Neural progenitor cell (in vitro differentiated cells): ENCODE data around the gene NPTN. TPM values are rescaled to one million over a fixed set of nuclear protein-coding genes. Genes with fewer than 3 reads are reported as not detected.

Experiments used
- DNase-seq: peaks from one replicate; pipeline ENCODE4 v3.0.0-alpha.2; 2016; ENCODE audit warnings: low spot score
- H2AFZ ChIP-seq: fragments of 200-600 bp; sonication (generic); replicated peaks from 2 replicates; pipeline ENCODE4 v1.6.1; 2016; ENCODE audit warnings: antibody characterized with exemption
- H3F3A ChIP-seq: fragments of 200-600 bp; sonication (generic); 2 replicates; pipeline ENCODE4 v1.6.1; 2016; ENCODE audit warnings: antibody characterized with exemption, low read depth
- H3K27ac ChIP-seq: fragments of 200-600 bp; sonication (generic); 2 replicates; pipeline ENCODE4 v1.5.1; 2016; ENCODE audit warnings: mild to moderate bottlenecking
- H3K27me3 ChIP-seq: fragments of 200-600 bp; sonication (generic); 2 replicates; pipeline ENCODE4 v1.6.1; 2016; ENCODE audit warnings: mild to moderate bottlenecking, moderate library complexity
- H3K36me3 ChIP-seq: fragments of 200-600 bp; sonication (generic); 2 replicates; pipeline ENCODE4 v1.5.1; 2016
- H3K4me1 ChIP-seq: fragments of 200-600 bp; sonication (generic); 2 replicates; pipeline ENCODE4 v1.6.1; 2016; ENCODE audit warnings: mixed run types
- H3K4me2 ChIP-seq: fragments of 200-600 bp; sonication (generic); 2 replicates; pipeline ENCODE4 v1.6.1; 2016
- H3K4me3 ChIP-seq: fragments of 200-600 bp; sonication (generic); 2 replicates; pipeline ENCODE4 v1.5.1; 2016
- H3K79me2 ChIP-seq: fragments of 200-600 bp; sonication (generic); 2 replicates; pipeline ENCODE4 v1.6.1; 2016; ENCODE audit warnings: low read depth
- H3K9ac ChIP-seq: fragments of 200-600 bp; sonication (generic); 2 replicates; pipeline ENCODE4 v1.6.1; 2016
- H3K9me3 ChIP-seq: fragments of 200-600 bp; sonication (generic); 2 replicates; pipeline ENCODE4 v1.5.1; 2016; ENCODE audit warnings: low read depth
- H4K20me1 ChIP-seq: fragments of 200-600 bp; sonication (generic); 2 replicates; pipeline ENCODE4 v1.6.1; 2016; ENCODE audit warnings: low read depth
- H3K27ac Mint-ChIP-seq: 3 replicates; pipeline ENCODE4 v1.8.0; 2021; ENCODE audit warnings: mixed read lengths
- H3K27me3 Mint-ChIP-seq: 2 replicates; pipeline ENCODE4 v1.8.0; 2022; ENCODE audit warnings: low read depth, mild to moderate bottlenecking, inconsistent platforms, moderate library complexity, mixed read lengths; ENCODE audit not compliant: insufficient read depth
- H3K36me3 Mint-ChIP-seq: 3 replicates; pipeline ENCODE4 v1.8.0; 2021; ENCODE audit warnings: mixed read lengths
- H3K4me1 Mint-ChIP-seq: 3 replicates; pipeline ENCODE4 v1.8.0; 2021; ENCODE audit warnings: mixed read lengths
- H3K4me3 Mint-ChIP-seq: 3 replicates; pipeline ENCODE4 v1.8.0; 2021; ENCODE audit warnings: mild to moderate bottlenecking, moderate library complexity, mixed read lengths
- H3K9me3 Mint-ChIP-seq: 3 replicates; pipeline ENCODE4 v1.8.0; 2020; ENCODE audit warnings: mixed read lengths
- EZH2 ChIP-seq: fragments of 200-600 bp; sonication (generic); IDR thresholded peaks from 2 replicates; pipeline ENCODE4 v1.6.1; 2017; ENCODE audit warnings: antibody characterized with exemption, mild to moderate bottlenecking, moderate library complexity
- EZH2phosphoT487 ChIP-seq: fragments of 200-600 bp; sonication (generic); IDR thresholded peaks from 2 replicates; pipeline ENCODE4 v1.6.1; 2017; ENCODE audit warnings: antibody characterized with exemption
- total RNA-seq: library from RNA; depleted of rRNA; stranded (reverse); fragments of >200 nt; gene quantifications from 2 replicates; pipeline ENCODE4 v1.2.3, GENCODE V29; 2015; ENCODE audit warnings: low replicate concordance
- TF ChIP-seq, protein P1 (sequence below): fragments of 200-600 bp; sonication (generic); IDR thresholded peaks from 2 replicates; pipeline ENCODE4 v1.5.1; 2017; ENCODE audit warnings: antibody characterized with exemption, mild to moderate bottlenecking

NPTN gene
- total RNA-seq, 1 donor from 2014 or later = 110 TPM

DNA sequence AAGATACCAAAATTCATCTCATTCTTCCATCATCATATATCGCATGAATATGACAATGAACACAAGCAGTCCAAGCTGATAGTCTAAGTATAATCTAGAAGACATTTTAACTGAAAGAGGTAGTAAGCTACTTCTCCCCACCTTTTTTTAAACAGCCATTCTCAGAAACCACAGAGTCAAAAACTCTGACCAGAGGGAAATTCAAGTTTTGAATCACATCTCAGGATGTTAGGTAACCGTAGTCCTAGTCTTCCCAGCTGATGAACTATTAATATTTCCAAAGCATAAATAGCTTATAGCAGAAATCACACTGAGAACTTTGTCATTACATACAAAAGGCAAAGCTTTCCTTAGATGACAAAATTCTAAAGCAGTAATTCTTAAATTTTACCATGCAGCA lies 25.8 kb downstream of the NPTN start:
- peaks cover 39% of the 10 kb centered on the region for H3K4me1 ChIP-seq
- H3K27ac ChIP-seq = no peak overlapping the region
- no peak for TF ChIP-seq EZH2phosphoT487
- no peak for TF ChIP-seq EZH2
- TF ChIP-seq, protein P1, sequence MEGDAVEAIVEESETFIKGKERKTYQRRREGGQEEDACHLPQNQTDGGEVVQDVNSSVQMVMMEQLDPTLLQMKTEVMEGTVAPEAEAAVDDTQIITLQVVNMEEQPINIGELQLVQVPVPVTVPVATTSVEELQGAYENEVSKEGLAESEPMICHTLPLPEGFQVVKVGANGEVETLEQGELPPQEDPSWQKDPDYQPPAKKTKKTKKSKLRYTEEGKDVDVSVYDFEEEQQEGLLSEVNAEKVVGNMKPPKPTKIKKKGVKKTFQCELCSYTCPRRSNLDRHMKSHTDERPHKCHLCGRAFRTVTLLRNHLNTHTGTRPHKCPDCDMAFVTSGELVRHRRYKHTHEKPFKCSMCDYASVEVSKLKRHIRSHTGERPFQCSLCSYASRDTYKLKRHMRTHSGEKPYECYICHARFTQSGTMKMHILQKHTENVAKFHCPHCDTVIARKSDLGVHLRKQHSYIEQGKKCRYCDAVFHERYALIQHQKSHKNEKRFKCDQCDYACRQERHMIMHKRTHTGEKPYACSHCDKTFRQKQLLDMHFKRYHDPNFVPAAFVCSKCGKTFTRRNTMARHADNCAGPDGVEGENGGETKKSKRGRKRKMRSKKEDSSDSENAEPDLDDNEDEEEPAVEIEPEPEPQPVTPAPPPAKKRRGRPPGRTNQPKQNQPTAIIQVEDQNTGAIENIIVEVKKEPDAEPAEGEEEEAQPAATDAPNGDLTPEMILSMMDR = no peak
- Mint-ChIP-seq H3K4me1 (peaks cover 18% of the 10 kb centered on the region), H3K9me3 (peaks cover 2% of the 10 kb centered on the region), H3K27ac (no peak overlapping the region), H3K4me3 (no peak overlapping the region), H3K27me3 (no peaks in the 10 kb centered on the region), H3K36me3 (peaks cover 6% of the 10 kb centered on the region)
- H3K9me3 ChIP-seq = no peaks in the 10 kb centered on the region
- no peak overlapping the region for H3K9ac ChIP-seq
- peaks cover 20% of the 10 kb centered on the region for H3F3A ChIP-seq
- H4K20me1 ChIP-seq = peaks cover 92% of the 10 kb centered on the region
- H2AFZ ChIP-seq = no peak overlapping the region
- no peak overlapping the region for H3K4me3 ChIP-seq
- H3K4me2 ChIP-seq = no peak overlapping the region
- H3K27me3 ChIP-seq = no peaks in the 10 kb centered on the region
- peaks cover 100% of the 10 kb centered on the region for H3K79me2 ChIP-seq
- H3K36me3 ChIP-seq = no peaks in the 10 kb centered on the region
- no peak for DNase-seq

DNA sequence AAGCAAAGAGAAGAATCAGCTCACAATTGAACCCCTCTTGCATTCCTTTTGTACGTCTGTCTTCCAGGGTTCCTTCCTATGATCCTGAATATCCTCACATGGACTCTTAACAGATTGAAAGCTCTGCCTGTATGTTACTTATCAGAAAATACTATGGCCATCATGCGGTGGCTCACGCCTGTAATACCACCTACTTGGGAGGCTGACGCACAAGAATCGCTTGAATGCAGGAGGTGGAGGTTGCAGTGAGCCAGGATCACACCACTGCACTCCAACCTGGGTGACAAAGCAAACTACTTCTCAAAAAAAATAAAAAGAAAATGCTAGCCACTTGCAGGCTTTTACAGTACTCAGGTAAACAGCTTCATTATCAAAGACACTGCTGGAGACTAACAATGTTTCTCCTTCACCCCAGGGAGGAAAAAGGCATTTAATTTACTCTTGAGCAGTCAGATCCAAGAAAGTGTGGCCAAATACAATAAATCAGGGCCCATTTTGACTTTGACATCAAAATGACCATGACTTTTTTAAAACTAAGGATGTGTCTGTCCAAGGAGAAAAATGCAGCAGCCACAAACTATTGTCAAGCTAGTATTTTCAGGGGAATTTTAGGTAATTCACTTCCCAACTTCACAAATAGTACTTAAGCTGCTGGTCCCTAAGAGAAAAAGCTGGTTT lies 27.3 kb downstream of the NPTN start:
- no peak overlapping the region for H3K4me3 ChIP-seq
- Mint-ChIP-seq H3K27ac (no peak overlapping the region), H3K27me3 (no peaks in the 10 kb centered on the region), H3K36me3 (peaks cover 6% of the 10 kb centered on the region), H3K4me1 (peaks cover 18% of the 10 kb centered on the region), H3K9me3 (peaks cover 2% of the 10 kb centered on the region), H3K4me3 (no peak overlapping the region)
- H2AFZ ChIP-seq = no peak overlapping the region
- H3K9me3 ChIP-seq = no peaks in the 10 kb centered on the region
- DNase-seq = no peak
- H4K20me1 ChIP-seq = peaks cover 93% of the 10 kb centered on the region
- TF ChIP-seq, protein P1 = no peak
- TF ChIP-seq EZH2 (no peak), EZH2phosphoT487 (no peak)
- peaks cover 100% of the 10 kb centered on the region for H3K79me2 ChIP-seq
- H3K36me3 ChIP-seq = no peaks in the 10 kb centered on the region
- peaks cover 53% of the 10 kb centered on the region for H3K4me1 ChIP-seq
- no peak overlapping the region for H3K27ac ChIP-seq
- no peak overlapping the region for H3K9ac ChIP-seq
- H3F3A ChIP-seq = peaks cover 35% of the 10 kb centered on the region
- no peak overlapping the region for H3K4me2 ChIP-seq
- H3K27me3 ChIP-seq = no peaks in the 10 kb centered on the region

DNA sequence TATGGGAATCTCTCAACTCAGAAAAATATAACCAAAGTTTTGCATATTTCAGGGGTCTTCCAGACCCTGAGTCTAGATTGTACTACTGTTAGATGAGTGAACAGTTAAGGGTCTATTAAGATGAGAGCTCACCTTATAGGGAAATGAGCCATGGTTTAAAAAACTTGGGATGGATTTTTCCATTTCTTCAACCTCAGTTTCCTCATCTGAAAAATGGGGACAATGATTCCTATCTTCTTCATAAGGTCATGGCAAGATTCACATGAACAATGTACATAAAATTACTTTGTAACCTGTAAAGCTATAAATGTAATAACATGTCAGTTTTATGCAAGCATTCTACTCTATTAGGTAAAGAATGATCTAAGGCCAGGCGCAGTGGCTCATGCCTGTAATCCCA lies 28.7 kb downstream of the NPTN start:
- Histone ChIP-seq H3K9me3 (no peaks in the 10 kb centered on the region), H3K4me1 (peaks cover 56% of the 10 kb centered on the region), H3K4me3 (no peak overlapping the region), H3K36me3 (no peaks in the 10 kb centered on the region), H3K4me2 (no peak overlapping the region), H3K79me2 (peaks cover 100% of the 10 kb centered on the region), H3K27ac (no peak overlapping the region), H3F3A (peaks cover 39% of the 10 kb centered on the region), H3K9ac (no peak overlapping the region), H3K27me3 (no peaks in the 10 kb centered on the region), H4K20me1 (peaks cover 93% of the 10 kb centered on the region), H2AFZ (no peak overlapping the region)
- no peak for TF ChIP-seq EZH2phosphoT487
- TF ChIP-seq, protein P1 = no peak
- no peak for TF ChIP-seq EZH2
- no peaks in the 10 kb centered on the region for H3K27me3 Mint-ChIP-seq
- DNase-seq = no peak
- peaks cover 6% of the 10 kb centered on the region for H3K36me3 Mint-ChIP-seq
- H3K9me3 Mint-ChIP-seq = peaks cover 2% of the 10 kb centered on the region
- H3K4me1 Mint-ChIP-seq = peaks cover 16% of the 10 kb centered on the region
- no peak overlapping the region for H3K4me3 Mint-ChIP-seq
- no peak overlapping the region for H3K27ac Mint-ChIP-seq
